ELF-1 (cell line): ENCODE data around the gene EPN1.

Experiments used
- DNase-seq: peaks from one replicate; pipeline ENCODE4 v3.0.0-alpha.2; 2016; ENCODE audit warnings: low read depth, low spot score

Gene EPN1

GRCh38 chr19:55679343-55680257 is 4.6 kb downstream of the EPN1 start:
- DNase-seq, result no peak

GRCh38 chr19:55680339-55681130 is 5.5 kb downstream of the EPN1 start:
- DNase-seq, result no peak

GRCh38 chr19:55681131-55682092 is 6.4 kb downstream of the EPN1 start:
- DNase-seq, result no peak

- DNase-seq, result peak; percentile 13
Observed at GRCh38 chr19:55683449-55684261, 8.6 kb downstream of the EPN1 start.

GRCh38 chr19:55684946-55685681 is 10.1 kb downstream of the EPN1 start:
- no peak for DNase-seq

- DNase-seq, result no peak
Observed at GRCh38 chr19:55685776-55686175, 10.8 kb downstream of the EPN1 start.

GRCh38 chr19:55686311-55687050 is 11.5 kb downstream of the EPN1 start:
- no peak for DNase-seq

- DNase-seq, result no peak
Observed at GRCh38 chr19:55687281-55688201, 12.5 kb downstream of the EPN1 start.

GRCh38 chr19:55688422-55689218 is 13.6 kb downstream of the EPN1 start:
- peak; percentile 31 for DNase-seq

GRCh38 chr19:55689411-55690108 is 14.5 kb downstream of the EPN1 start:
- DNase-seq, result no peak

- DNase-seq, result no peak
Observed at GRCh38 chr19:55690109-55690768, 15.2 kb downstream of the EPN1 start.

GRCh38 chr19:55690769-55691545 is 15.9 kb downstream of the EPN1 start:
- DNase-seq, result no peak

GRCh38 chr19:55691561-55692481 is 16.8 kb downstream of the EPN1 start:
- no peak for DNase-seq

GRCh38 chr19:55692681-55693081 is 17.7 kb downstream of the EPN1 start:
- no peak for DNase-seq
